Suppressor macrophage treated with lipopolysaccharide for 4 hours (primary cell): ENCODE measurements around the gene CRYBB1.
"Not testable (repeated sequence)": the region's sequence is repeated elsewhere in the genome, so short reads cannot be mapped to it uniquely, and the experiment has no call there.

Source experiments
- DNase-seq: peaks from one replicate; pipeline ENCODE4 v3.0.0-alpha.2; 2020

CRYBB1 gene

GRCh38 chr22:26635117-26635516 lies 17.3 kb upstream of the CRYBB1 start:
- no peak for DNase-seq

GRCh38 chr22:26634189-26634588 lies 16.4 kb upstream of the CRYBB1 start:
- DNase-seq = no peak

- no peak for DNase-seq
Observed at GRCh38 chr22:26632422-26633155, 14.8 kb upstream of the CRYBB1 start.

DNA sequence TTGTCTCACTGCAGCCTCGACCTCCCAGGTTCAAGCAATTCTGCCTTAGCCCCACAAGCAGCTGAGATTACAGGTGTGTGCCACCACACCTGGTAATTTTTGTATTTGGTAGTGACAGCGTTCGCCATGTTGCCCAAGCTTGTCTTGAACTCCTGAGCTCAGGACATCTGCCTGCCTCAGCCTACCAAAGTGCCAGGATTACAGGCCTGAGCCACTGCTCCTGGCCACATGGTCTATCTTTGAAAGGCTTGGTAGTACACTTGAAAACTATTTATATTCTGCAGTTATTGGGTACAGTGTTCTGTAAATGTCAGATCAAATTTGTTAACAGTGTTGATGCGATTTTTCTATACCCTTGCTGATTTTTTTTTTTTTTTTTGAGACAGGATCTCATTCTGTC lies 13.5 kb upstream of the CRYBB1 start:
- no peak for DNase-seq

DNA sequence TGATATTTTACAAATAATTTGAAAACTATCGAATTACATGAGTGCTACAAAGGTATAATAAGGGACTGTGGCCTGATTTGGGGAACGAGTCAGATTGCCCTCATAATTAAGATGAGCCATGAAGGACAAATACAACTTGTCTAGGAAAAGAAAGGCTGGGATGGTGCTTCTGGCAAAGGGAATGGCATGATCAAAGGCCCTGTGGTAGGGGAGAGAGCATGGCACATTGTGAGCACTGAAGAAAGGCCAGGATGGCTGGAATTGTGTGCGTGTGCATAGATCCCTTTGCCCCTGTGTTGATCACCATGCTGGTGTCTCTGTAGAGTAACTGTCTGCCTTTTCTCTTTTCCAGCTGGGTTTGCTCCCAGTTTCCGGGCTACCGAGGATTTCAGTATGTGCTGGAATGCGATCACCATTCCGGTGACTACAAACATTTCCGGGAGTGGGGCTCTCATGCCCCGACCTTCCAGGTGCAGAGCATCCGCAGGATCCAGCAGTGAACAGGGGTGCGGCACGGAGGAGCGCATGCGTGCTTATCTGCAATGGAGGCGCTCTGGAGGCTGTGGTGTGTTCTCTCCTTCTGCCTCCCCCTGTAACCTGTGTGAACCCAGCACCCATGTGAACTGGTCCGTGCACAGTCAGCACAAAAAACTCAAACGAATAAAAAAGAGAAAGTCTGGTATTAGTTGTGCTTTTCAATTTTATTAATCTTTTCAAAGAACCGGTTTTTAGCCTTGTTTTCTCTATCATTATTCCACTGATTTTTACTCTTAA lies 12.3 kb upstream of the CRYBB1 start:
- no peak for DNase-seq

DNA sequence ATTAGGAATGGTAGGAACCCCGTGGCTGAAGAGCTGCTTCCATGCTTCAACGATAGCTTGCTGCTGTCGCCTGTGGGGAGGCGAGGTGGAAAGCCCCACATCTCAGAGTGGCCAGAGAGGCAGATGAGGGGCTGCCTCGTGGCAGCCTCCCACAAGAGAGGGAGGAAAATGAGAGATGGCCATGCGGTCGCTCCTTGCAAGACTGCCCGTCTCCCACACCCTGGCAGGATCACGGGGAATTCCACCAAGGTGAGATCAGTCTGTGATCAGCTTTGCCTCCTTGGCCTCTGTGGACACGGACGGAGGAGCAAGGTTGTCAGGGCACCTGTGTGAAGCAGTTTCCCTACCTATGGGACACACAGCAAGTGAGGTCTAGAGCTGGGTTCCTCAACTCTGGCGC lies 7.0 kb upstream of the CRYBB1 start:
- no peak for DNase-seq

DNA sequence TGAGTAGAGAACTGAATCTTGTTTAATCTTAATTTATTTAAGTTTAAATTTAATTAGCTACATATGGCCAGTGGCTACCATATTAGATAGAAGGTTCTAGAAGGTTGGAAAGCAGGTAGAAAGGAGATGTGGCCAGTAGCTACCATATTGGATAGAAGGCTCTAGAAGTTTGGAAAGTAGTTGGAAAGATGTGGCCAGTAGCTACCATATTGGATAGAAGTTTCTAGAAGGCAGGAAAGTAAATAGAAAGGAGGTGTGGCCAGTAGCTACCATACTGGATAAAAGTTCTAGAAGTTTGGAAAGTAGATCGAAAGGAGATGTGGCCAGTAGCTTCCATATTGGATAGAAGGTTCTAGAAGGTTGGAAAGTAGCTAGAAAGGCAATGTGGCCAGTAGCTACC lies 6.2 kb upstream of the CRYBB1 start:
- no peak for DNase-seq

DNA sequence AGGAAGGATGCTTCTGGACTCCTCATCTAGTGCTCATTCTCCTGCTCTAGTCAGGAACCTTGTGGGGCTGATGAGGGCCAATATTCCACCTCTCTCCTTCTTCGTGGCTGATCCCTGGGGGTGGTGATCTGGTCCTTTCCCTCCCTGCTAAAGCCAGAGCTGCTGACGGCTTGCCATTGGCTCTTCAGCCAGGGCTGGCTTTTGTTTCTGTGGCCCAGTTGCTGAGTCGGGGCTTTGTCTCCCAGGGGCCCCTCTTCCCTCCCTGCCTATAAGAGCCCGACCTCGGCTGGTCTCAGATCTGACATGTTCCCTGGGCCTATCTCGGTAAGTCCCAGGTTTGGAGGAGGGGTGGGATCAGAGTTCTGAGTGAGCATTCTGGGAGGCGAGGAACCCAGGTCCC lies 3.8 kb upstream of the CRYBB1 start, which contains the start of gene CRYBA4:
TSS of gene CRYBA4 (plus strand) at position 301 of the 400 bp plus-strand sequence. CDS start 634 bp downstream, outside the sequence.
- DNase-seq = no peak

- no peak for DNase-seq
Observed at GRCh38 chr22:26620197-26620596, 2.4 kb upstream of the CRYBB1 start.

GRCh38 chr22:26619510-26619909 lies 1.7 kb upstream of the CRYBB1 start:
- no peak for DNase-seq

- no peak for DNase-seq
Observed at GRCh38 chr22:26618455-26618854, 628 bp upstream of the CRYBB1 start.

GRCh38 chr22:26616650-26617049 lies 1.2 kb downstream of the CRYBB1 start:
- no peak for DNase-seq

DNA sequence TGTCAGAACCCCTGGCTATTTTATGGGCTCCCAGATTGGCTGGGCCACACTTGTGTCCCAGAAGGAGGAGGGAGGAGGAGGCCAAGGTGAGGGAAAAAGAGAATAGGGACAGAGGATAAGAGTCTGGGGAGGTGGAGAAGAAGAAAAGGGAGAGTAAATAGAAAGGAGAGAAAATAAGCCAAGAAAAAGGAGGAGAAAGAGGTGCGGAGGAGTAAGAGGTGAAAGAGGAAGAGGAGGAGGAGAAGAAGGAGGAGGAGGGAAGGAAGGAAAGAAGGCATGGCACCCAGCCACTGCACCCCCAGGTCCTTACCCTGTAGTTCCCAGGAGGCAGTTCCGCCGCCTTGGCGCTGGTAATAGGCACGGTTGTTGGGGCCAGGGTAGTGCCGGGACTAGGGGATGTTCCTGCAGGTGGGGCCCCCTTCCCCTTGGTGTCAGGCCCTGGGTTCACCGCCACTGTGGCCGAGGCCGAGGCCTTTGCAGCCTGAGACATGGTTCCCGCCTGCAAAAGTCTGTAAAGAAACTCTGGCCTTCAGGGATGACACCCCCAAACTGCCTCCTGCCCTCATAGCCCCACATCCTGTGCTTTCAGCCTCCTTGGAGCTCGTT lies 1.9 kb downstream of the CRYBB1 start:
- DNase-seq = no peak

- DNase-seq = no peak
Observed at GRCh38 chr22:26615149-26615548, 2.7 kb downstream of the CRYBB1 start.

- DNase-seq = no peak
Observed at GRCh38 chr22:26614322-26614721, 3.5 kb downstream of the CRYBB1 start.

GRCh38 chr22:26613753-26614152 lies 4.1 kb downstream of the CRYBB1 start:
- DNase-seq = not testable (repeated sequence)

- no peak for DNase-seq
Observed at GRCh38 chr22:26612652-26613051, 5.2 kb downstream of the CRYBB1 start.

- DNase-seq = no peak
Observed at GRCh38 chr22:26610996-26611395, 6.8 kb downstream of the CRYBB1 start.

DNA sequence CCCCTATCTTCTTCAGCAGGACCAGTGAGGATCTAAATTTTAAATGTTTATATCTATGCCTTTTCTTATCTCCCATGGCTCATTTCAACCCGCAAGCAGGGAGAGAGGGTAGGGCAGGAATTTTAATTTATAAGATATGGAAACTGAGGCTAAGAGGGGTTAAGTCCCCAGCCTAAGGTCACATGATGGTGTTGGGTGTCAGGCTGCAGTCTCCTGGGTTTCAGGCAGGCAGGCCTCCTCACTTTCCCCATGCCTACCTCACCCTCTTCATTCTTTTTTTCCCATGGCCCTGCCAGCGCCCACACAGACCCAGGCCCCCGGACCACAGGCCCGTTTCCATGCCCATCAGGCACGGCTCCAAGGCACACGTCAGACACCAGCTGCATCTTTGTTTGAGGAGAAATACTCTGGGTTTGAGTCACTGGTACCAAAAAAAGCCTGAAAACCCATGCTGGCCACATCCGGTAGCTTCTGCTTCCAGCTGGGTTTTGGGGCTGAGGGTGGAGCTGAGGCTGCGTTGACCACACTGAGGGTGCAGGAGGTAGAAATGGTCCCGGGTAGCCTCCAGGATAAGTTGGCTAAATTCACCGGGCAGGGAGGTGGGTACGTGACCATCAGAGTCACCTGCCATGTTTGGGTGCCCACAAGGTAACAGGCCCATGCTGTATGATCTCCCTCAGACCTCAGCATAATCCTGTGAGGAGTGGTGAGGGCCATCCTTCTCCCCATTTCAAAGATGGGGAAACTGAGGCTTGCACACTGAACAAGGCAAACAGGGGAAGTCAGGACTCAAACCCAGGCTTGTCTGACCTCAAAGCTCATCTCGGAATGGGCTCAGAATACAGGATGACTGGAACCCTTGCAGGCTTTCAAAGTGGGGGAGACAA lies 7.5 kb downstream of the CRYBB1 start:
- peak; percentile 55 for DNase-seq

GRCh38 chr22:26609287-26609686 lies 8.5 kb downstream of the CRYBB1 start:
- no peak for DNase-seq

GRCh38 chr22:26608129-26608528 lies 9.7 kb downstream of the CRYBB1 start:
- no peak for DNase-seq

GRCh38 chr22:26606611-26607010 lies 11.2 kb downstream of the CRYBB1 start:
- DNase-seq = peak; percentile 38

GRCh38 chr22:26604368-26604767 lies 13.5 kb downstream of the CRYBB1 start:
- no peak for DNase-seq
